Gastrocnemius medialis (tissue), 4 donors: ENCODE data around the gene HMGCL.

Source experiments
- CTCF ChIP-seq, 5 experiments: fragments of 450-650 bp in 3 of 5; fragments of 200-600 bp in 2 of 5; sonication (generic) in 2 of 5; IDR thresholded peaks in 4 of 5; conservative IDR thresholded peaks in 1 of 5; 1 replicate in 4 of 5; 2 replicates in 1 of 5; pipeline ENCODE4 v1.5.1; 2016 to 2019; ENCODE audit warnings: antibody characterized with exemption in 5 of 5, mild to moderate bottlenecking in 3 of 5, moderate library complexity in 3 of 5
- POLR2A ChIP-seq, 2 donors: fragments of 450-650 bp; IDR thresholded peaks; one replicate each; pipeline ENCODE4 v1.6.1; 2017; ENCODE audit warnings: antibody characterized with exemption in 2 of 2, mild to moderate bottlenecking in 2 of 2, moderate library complexity in 2 of 2

- TF ChIP-seq CTCF (IDR thresholded peaks at IDR 0.05 in 4 of 5, conservative IDR thresholded peaks at IDR 0.05 in 1 of 5) = no peak
- TF ChIP-seq POLR2A (IDR thresholded peaks at IDR 0.05) = no peak
Measured at GRCh38 chr1:23837908-23838307, 12.7 kb upstream of the HMGCL start.
